ENCODE results near the gene HHLA2.

Gene HHLA2

DNA sequence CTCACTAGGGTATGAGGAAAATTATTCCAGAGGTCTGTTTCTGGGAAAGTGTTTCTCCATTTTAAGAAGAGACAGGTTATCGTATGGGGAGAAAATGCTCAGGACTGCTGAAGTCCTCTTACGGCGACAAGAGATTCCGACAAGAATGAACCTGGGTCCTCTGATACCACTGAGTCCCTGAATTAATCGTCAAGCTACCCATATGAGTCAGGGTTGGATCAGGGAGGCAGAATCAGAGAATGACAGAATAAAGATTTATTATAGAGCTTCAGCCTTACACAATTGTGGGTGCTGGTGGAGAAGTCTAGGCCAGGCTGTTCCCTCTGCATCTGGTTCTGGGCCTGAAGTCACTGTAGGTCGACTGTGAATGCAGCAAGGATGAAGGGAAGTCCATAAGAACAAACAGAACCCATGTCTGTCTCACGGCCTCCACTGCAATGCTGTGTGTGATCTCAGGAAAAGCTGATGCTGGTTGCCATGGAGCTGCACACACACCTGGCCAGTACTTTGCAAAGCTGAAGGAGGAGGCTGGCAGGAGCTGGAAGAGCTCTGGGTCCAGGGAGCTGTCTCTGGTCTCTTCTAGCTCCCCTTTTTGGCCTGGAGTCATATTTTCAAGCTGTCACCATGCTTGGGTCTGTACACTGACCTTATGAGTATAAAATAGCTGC, 83.9 kb downstream of the HHLA2 start:
- TF ChIP-seq, protein P1, sequence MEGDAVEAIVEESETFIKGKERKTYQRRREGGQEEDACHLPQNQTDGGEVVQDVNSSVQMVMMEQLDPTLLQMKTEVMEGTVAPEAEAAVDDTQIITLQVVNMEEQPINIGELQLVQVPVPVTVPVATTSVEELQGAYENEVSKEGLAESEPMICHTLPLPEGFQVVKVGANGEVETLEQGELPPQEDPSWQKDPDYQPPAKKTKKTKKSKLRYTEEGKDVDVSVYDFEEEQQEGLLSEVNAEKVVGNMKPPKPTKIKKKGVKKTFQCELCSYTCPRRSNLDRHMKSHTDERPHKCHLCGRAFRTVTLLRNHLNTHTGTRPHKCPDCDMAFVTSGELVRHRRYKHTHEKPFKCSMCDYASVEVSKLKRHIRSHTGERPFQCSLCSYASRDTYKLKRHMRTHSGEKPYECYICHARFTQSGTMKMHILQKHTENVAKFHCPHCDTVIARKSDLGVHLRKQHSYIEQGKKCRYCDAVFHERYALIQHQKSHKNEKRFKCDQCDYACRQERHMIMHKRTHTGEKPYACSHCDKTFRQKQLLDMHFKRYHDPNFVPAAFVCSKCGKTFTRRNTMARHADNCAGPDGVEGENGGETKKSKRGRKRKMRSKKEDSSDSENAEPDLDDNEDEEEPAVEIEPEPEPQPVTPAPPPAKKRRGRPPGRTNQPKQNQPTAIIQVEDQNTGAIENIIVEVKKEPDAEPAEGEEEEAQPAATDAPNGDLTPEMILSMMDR (IDR thresholded peaks at IDR 0.05; ENCODE audit: low read depth, low read length, missing control alignments), result no peak
- no peak overlapping the region for H3K4me3 ChIP-seq (ENCODE audit: low read depth, low read length)
- DNase-seq (ENCODE audit: low read depth), result no peak

DNA sequence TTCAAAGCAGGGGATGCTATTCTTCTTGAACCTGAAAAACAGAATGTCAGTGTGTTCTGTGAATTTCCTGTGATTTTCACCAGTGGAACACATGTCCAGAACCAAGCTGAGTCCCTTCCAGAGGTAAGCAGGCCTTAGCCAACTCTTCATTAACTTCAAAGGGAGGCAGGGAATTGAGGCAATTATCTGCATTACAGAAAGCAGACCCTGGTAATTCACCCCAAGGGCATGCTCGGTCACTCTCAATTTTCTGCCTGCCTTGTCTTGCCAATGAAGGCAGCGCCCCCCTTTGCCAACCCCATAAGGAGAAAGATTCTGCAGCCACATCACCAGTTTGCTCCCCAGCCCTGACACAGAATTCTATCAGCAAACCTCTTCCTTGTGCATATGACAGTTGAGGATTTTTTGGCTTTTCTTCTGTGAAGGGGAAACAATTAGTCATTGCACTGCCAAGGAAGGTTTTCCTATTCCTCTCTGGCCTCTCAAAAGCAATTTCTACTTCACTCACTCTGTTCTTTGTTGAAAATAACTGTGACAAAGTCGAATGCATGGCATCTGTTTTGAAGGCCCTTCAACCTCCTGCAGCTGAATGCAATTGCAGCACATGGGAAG, 85.3 kb downstream of the HHLA2 start:
- H3K4me3 ChIP-seq (ENCODE audit: low read depth, low read length), result no peak overlapping the region
- TF ChIP-seq, protein P1 (IDR thresholded peaks at IDR 0.05; ENCODE audit: low read depth, low read length, missing control alignments), result no peak
- no peak for DNase-seq (ENCODE audit: low read depth)

DNA sequence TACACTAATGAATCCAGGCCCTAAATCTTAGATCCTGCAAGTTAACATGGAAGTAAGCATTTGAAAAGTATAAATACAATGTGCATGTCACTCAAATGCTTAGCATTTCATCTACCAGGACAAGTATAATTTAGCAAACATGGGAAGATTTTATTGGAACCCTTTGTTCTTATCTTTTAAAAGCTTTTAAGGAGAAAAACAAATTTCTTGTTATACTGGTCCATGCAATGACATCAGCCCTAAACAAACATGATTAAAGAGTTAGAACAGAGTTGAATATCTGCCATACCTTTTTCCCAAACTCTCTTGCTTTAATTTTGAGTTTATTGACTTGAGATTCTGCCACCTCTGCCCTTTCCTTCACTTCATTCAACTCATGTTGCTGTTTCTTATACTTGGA, 87.0 kb downstream of the HHLA2 start:
- TF ChIP-seq, protein P1 (IDR thresholded peaks at IDR 0.05; ENCODE audit: low read depth, low read length, missing control alignments), result no peak
- H3K4me3 ChIP-seq (ENCODE audit: low read depth, low read length), result no peak overlapping the region
- DNase-seq (ENCODE audit: low read depth), result no peak

DNA sequence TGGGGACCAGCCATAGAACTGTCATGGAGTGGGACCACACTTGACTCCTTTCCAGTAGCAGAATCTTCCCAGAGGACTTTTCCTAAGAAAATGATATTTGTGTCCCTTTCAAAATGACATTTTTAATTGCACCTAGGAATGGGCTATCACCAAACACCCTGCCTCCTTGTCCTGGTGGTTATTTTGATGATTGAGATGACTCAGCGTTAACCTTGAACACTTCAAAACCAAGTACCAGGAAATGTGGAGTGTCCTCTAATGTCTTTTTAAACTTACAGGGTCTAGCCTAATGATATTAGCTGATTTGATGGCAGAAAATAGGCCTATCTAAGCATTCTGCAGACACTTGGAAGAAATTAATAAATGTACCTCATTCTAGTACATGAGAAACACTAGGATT, 90.7 kb downstream of the HHLA2 start:
- no peak for DNase-seq (ENCODE audit: low read depth)
- TF ChIP-seq, protein P1 (IDR thresholded peaks at IDR 0.05; ENCODE audit: low read depth, low read length, missing control alignments), result no peak

DNA sequence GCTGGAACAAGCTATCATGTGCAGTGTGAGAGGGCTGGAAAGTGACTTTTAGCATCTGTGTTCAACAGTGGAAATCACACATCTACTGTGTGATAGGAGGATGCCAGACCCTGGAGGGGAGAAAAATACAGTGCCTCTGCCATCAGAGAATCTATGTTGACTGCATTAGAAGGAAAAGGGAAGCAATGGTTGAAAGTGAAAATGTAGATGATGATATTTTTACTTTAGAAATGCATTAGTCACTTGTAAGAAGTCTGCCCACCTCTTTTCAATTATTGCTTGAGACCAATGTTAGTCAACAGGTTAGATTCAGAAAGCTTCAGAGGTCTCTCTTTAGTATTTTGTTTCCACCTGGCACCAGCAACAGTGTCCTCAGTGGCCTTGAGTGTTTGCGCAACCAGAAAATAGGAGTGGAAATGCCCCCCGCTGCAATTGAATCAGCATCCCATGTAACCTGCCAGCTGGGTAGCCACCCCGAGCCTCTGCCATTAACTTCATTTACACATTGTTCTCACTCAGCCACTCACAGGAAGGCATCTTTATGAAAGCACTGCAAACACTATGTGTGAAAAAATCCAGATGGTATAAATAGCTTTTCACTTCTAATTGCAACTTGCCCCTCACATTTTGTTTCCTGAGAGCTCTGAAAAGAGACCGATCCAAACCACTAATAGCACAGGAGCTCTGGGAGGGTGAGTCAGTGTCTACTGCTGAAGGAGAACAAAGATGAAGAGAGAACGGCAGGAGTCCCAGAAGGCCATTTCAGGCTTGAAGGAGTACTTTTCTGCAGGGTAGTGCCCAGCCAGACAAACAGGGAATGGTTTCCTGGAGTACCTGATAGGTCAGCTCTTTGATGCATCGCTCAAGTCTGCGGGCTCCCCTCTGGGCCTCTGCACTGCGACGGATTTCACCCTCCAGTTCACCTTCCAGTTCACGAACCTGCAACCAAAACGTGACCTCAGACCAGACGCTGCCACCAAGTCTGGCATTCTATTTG, 92.1 kb downstream of the HHLA2 start:
- H3K4me3 ChIP-seq (ENCODE audit: low read depth, low read length), result peak overlapping the region; percentile 20
- peak; percentile 45 for DNase-seq (ENCODE audit: low read depth)
- TF ChIP-seq, protein P1 (IDR thresholded peaks at IDR 0.05; ENCODE audit: low read depth, low read length, missing control alignments), result no peak

More for the DNA sequence above, 90.7 kb downstream of the HHLA2 start:
- no peak overlapping the region for H3K4me3 ChIP-seq (ENCODE audit: low read depth, low read length)

DNA sequence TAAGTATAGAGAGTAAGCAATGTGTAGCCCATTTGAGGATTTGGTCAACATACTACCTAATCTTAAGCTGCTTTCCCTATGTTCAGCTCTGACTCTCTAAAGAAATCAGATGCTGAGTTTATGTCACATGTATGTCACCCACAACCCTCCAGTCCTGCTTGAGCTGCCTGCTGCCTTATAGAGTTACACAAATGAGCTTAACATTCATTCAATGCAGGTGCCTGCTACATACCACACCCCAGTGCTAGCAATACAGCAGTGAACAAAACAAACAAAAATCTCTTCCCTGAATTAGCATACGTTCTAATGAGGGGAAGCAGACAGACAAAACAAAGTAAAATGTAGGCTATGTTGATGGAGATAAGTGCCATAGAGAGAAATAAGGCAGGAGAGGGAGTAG, 93.0 kb downstream of the HHLA2 start:
- no peak for DNase-seq (ENCODE audit: low read depth)
- H3K4me3 ChIP-seq (ENCODE audit: low read depth, low read length), result no peak overlapping the region
- TF ChIP-seq, protein P1 (IDR thresholded peaks at IDR 0.05; ENCODE audit: low read depth, low read length, missing control alignments), result no peak
